ENCODE data around the gene CLCN1.

The CLCN1 gene

GRCh38 chr7:143388491-143389101 lies 72.7 kb downstream of the CLCN1 start:
- Histone ChIP-seq H3K36me3 (ENCODE audit: insufficient read depth, low read length) (peaks cover 43% of the 10 kb centered on the region; the same call in 1 of the 2 replicates), H3K9ac (ENCODE audit: low read depth, low read length, poor library complexity, severe bottlenecking) (no peak overlapping the region), H3K4me2 (ENCODE audit: low read depth, low read length, poor library complexity, severe bottlenecking) (no peak overlapping the region), H3K9me3 (ENCODE audit: insufficient read depth, low read depth, low read length) (no peaks in the 10 kb centered on the region), H3K79me2 (ENCODE audit: insufficient read depth, low read length) (peaks cover 62% of the 10 kb centered on the region), H3K4me3 (ENCODE audit: low read length, poor library complexity, severe bottlenecking) (no peak overlapping the region), H3K4me1 (ENCODE audit: insufficient read depth, low read length, poor library complexity, severe bottlenecking) (peaks cover 48% of the 10 kb centered on the region), H2AFZ (ENCODE audit: low read length) (no peak overlapping the region), H3K27me3 (ENCODE audit: insufficient read depth, low read length, poor library complexity, severe bottlenecking) (no peaks in the 10 kb centered on the region), H4K20me1 (ENCODE audit: insufficient read depth, low read length, poor library complexity, severe bottlenecking) (peaks cover 44% of the 10 kb centered on the region), H3K9me2 (replicated peaks; ENCODE audit: low read depth, low read length) (no peaks in the 10 kb centered on the region), H3F3A (ENCODE audit: low read depth) (no peaks in the 10 kb centered on the region)
- no peak for TF ChIP-seq CTCF (conservative IDR thresholded peaks at IDR 0.05; ENCODE audit: low read length)
- no peak for TF ChIP-seq EZH2phosphoT487 (IDR thresholded peaks at IDR 0.05; ENCODE audit: borderline replicate concordance)

- Histone ChIP-seq H3K9me2 (replicated peaks; ENCODE audit: low read depth, low read length) (no peaks in the 10 kb centered on the region), H3K36me3 (ENCODE audit: insufficient read depth, low read length) (peaks cover 43% of the 10 kb centered on the region; the same call in 1 of the 2 replicates), H3K9me3 (ENCODE audit: insufficient read depth, low read depth, low read length) (no peaks in the 10 kb centered on the region), H3K4me1 (ENCODE audit: insufficient read depth, low read length, poor library complexity, severe bottlenecking) (peaks cover 39% of the 10 kb centered on the region), H3K4me3 (ENCODE audit: low read length, poor library complexity, severe bottlenecking) (no peak overlapping the region), H3K79me2 (ENCODE audit: insufficient read depth, low read length) (peaks cover 53% of the 10 kb centered on the region), H3K9ac (ENCODE audit: low read depth, low read length, poor library complexity, severe bottlenecking) (no peak overlapping the region), H3F3A (ENCODE audit: low read depth) (no peaks in the 10 kb centered on the region), H3K4me2 (ENCODE audit: low read depth, low read length, poor library complexity, severe bottlenecking) (no peak overlapping the region), H4K20me1 (ENCODE audit: insufficient read depth, low read length, poor library complexity, severe bottlenecking) (peaks cover 35% of the 10 kb centered on the region), H2AFZ (ENCODE audit: low read length) (no peak overlapping the region), H3K27me3 (ENCODE audit: insufficient read depth, low read length, poor library complexity, severe bottlenecking) (no peaks in the 10 kb centered on the region)
- TF ChIP-seq CTCF (conservative IDR thresholded peaks at IDR 0.05; ENCODE audit: low read length), result no peak
- no peak for TF ChIP-seq EZH2phosphoT487 (IDR thresholded peaks at IDR 0.05; ENCODE audit: borderline replicate concordance)
These were observed 73.6 kb downstream of the CLCN1 start for GRCh38 chr7:143389316-143390103.

GRCh38 chr7:143390104-143390772 lies 74.3 kb downstream of the CLCN1 start:
- Histone ChIP-seq H3K27me3 (ENCODE audit: insufficient read depth, low read length, poor library complexity, severe bottlenecking) (no peaks in the 10 kb centered on the region), H2AFZ (ENCODE audit: low read length) (no peak overlapping the region), H3K9me3 (ENCODE audit: insufficient read depth, low read depth, low read length) (no peaks in the 10 kb centered on the region), H3K4me2 (ENCODE audit: low read depth, low read length, poor library complexity, severe bottlenecking) (no peak overlapping the region), H3K9me2 (replicated peaks; ENCODE audit: low read depth, low read length) (no peaks in the 10 kb centered on the region), H3K36me3 (ENCODE audit: insufficient read depth, low read length) (peaks cover 43% of the 10 kb centered on the region; the same call in 1 of the 2 replicates), H3K9ac (ENCODE audit: low read depth, low read length, poor library complexity, severe bottlenecking) (no peak overlapping the region), H3F3A (ENCODE audit: low read depth) (no peaks in the 10 kb centered on the region), H3K4me1 (ENCODE audit: insufficient read depth, low read length, poor library complexity, severe bottlenecking) (peaks cover 37% of the 10 kb centered on the region), H3K4me3 (ENCODE audit: low read length, poor library complexity, severe bottlenecking) (no peak overlapping the region), H4K20me1 (ENCODE audit: insufficient read depth, low read length, poor library complexity, severe bottlenecking) (peaks cover 34% of the 10 kb centered on the region), H3K79me2 (ENCODE audit: insufficient read depth, low read length) (peaks cover 46% of the 10 kb centered on the region; the same call in 1 of the 2 replicates)
- TF ChIP-seq EZH2phosphoT487 (IDR thresholded peaks at IDR 0.05; ENCODE audit: borderline replicate concordance), result no peak
- TF ChIP-seq CTCF (conservative IDR thresholded peaks at IDR 0.05; ENCODE audit: low read length), result no peak
